Thyroid gland (tissue), 4 donors: ENCODE data around the gene CHMP2A. TPM values are rescaled to one million over a fixed set of nuclear protein-coding genes. Genes with fewer than 3 reads are reported as not detected.

Source experiments
- DNase-seq, 2 donors: peaks; one replicate each; pipeline ENCODE4 v3.0.0-alpha.2; 2019
- H3K27ac ChIP-seq, 3 donors: fragments of 200-600 bp; sonication (generic); 1 replicate in 2 of 3; 2 replicates in 1 of 3; pipeline ENCODE4 v1.5.1; 2016 to 2019; ENCODE audit warnings: mild to moderate bottlenecking in 1 of 3, moderate library complexity in 1 of 3
- H3K27me3 ChIP-seq: fragments of 200-600 bp; sonication (generic); one replicate; pipeline ENCODE4 v1.5.1; 2019
- H3K36me3 ChIP-seq, 2 donors: fragments of 200-600 bp; sonication (generic); one replicate each; pipeline ENCODE4 v1.5.1; 2016 to 2019
- H3K4me1 ChIP-seq, 2 donors: fragments of 200-600 bp; sonication (generic); one replicate each; pipeline ENCODE4 v1.5.1; 2017 to 2019
- H3K4me3 ChIP-seq, 3 donors: fragments of 200-600 bp; sonication (generic); replicated peaks in 1 of 3; 1 replicate in 2 of 3; 2 replicates in 1 of 3; pipeline ENCODE4 v1.5.1; 2016; ENCODE audit warnings: mild to moderate bottlenecking in 1 of 3
- H3K9me3 ChIP-seq: fragments of 200-600 bp; sonication (generic); one replicate; pipeline ENCODE4 v1.5.1; 2017
- CTCF ChIP-seq, 6 experiments: fragments of 200-600 bp in 3 of 6; fragments of 450-650 bp in 3 of 6; sonication (generic) in 3 of 6; IDR thresholded peaks; one replicate each; pipeline ENCODE4 v1.5.1; 2016 to 2019; ENCODE audit warnings: antibody characterized with exemption in 6 of 6, mild to moderate bottlenecking in 2 of 6, inconsistent platforms in 1 of 6, moderate library complexity in 1 of 6
- POLR2A ChIP-seq, 2 donors: fragments of 450-650 bp; IDR thresholded peaks; one replicate each; pipeline ENCODE4 v1.6.1; 2017; ENCODE audit warnings: antibody characterized with exemption in 2 of 2, mild to moderate bottlenecking in 2 of 2, moderate library complexity in 1 of 2
- WGBS, 2 donors: methylation state at CpG; one replicate each; pipeline ENCODE4 v1.1.5; 2017; 5-methylcytosine and 5-hydroxymethylcytosine counted together
- intact Hi-C: fragments of 100-400 bp; cut with DNase I; formaldehyde crosslinking; loops from one replicate; pipeline ENCODE4 v1.15.1; 2023
- total RNA-seq, 4 donors: library from RNA; depleted of rRNA; stranded (reverse); fragments of >200 nt; gene quantifications; one replicate each; pipeline ENCODE4 v1.2.3, GENCODE V29; 2016

Gene CHMP2A
- total RNA-seq, 4 donors from 2014 or later = 123 to 155 (median 148) TPM

DNA sequence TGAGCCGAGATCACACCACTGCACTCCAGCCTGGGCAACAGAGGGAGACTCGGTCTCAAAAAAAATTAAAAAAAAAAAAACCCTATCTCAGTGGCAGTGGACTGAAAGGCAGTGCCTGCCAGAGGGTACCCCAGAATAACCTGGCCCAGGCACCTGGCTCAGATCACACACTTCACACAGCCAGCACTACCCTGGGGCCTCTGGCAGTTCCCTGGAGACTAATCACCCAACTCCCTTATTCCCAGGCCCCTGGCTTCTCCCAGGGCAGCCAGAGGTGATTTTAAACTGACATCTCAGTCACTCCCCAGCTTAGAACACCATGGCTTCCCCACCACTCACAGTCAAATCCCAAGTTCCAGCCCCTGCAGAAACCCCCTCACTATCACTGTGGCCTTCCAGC is 39.6 kb downstream of the CHMP2A start:
- WGBS, 2 donors = 97 to 100% methylated on average over 2 of the region's 2 CpGs
- DNase-seq = no peak

DNA sequence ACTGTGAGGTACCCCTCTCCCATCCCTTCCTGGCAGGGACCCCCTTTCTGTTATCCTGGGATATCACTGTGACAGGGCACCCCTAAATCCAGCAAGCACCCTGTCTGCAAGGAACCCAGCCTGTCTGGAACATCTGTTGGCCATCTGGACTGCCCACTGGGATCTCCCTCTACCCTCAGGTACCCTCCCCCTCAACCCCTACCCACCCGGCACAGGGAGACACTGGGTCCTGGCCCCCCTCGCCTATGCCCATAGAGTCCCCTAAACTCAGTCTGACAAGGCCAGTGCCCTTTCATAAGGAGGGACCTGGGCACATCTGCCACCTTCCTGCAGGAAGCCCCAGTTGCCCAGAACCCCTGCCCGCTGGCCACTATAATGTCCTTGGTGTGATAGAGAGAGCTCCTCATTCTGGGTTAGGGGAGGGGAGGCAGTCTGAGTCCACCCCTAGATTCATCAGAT is 40.3 kb downstream of the CHMP2A start:
- H3K27me3 ChIP-seq = no peaks in the 10 kb centered on the region
- TF ChIP-seq POLR2A (IDR thresholded peaks at IDR 0.05) (no peak), CTCF (IDR thresholded peaks at IDR 0.05) (no peak)
- H3K4me3 ChIP-seq = peak overlapping the region in 1 of 3 donors; percentile 28
- no peak for DNase-seq
- intact Hi-C loops = no loop called here
- WGBS, 2 donors = 60 to 73% methylated on average over 3 of the region's 3 CpGs
- peaks cover 14 to 15% of the 10 kb centered on the region in 2 donors for H3K36me3 ChIP-seq
- no peaks in the 10 kb centered on the region for H3K9me3 ChIP-seq
- H3K27ac ChIP-seq = peak overlapping the region in 2 of 3 donors; percentile 73 to 84
- H3K4me1 ChIP-seq = peaks cover 24 to 31% of the 10 kb centered on the region in 2 donors

More for the DNA sequence above, 39.6 kb downstream of the CHMP2A start:
- TF ChIP-seq CTCF (IDR thresholded peaks at IDR 0.05) = no peak
- no peak for TF ChIP-seq POLR2A (IDR thresholded peaks at IDR 0.05)
- Histone ChIP-seq H3K36me3 (peaks cover 14 to 15% of the 10 kb centered on the region in 2 donors), H3K4me1 (peaks cover 27 to 33% of the 10 kb centered on the region in 2 donors), H3K27me3 (no peaks in the 10 kb centered on the region), H3K9me3 (no peaks in the 10 kb centered on the region), H3K4me3 (no peak overlapping the region), H3K27ac (no peak overlapping the region)
- intact Hi-C loops = no loop called here

- Histone ChIP-seq H3K4me3 (peak overlapping the region in 1 of 3 donors; percentile 28), H3K4me1 (peaks cover 24 to 31% of the 10 kb centered on the region in 2 donors), H3K27ac (peak overlapping the region; percentile 73 to 84 (median 82)), H3K36me3 (peaks cover 14 to 15% of the 10 kb centered on the region in 2 donors), H3K27me3 (no peaks in the 10 kb centered on the region), H3K9me3 (no peaks in the 10 kb centered on the region)
- peak; percentile 90 to 93 for DNase-seq
- 8 to 12% methylated on average over 36 to 38 of the region's 66 CpGs for WGBS, 2 donors
- intact Hi-C loops = no loop called here
- TF ChIP-seq CTCF (IDR thresholded peaks at IDR 0.05) (peak; percentile 53 to 97 (median 94)), POLR2A (IDR thresholded peaks at IDR 0.05) (peak in 1 of 2 donors; percentile 54)
These were observed 41.0 kb downstream of the CHMP2A start for GRCh38 chr19:58513694-58514563.

GRCh38 chr19:58513213-58513693 is 41.7 kb downstream of the CHMP2A start:
- 82 to 86% methylated on average over 5 to 8 of the region's 10 CpGs for WGBS, 2 donors
- no peaks in the 10 kb centered on the region for H3K27me3 ChIP-seq
- intact Hi-C loops = no loop called here
- no peak overlapping the region for H3K4me3 ChIP-seq
- no peak for TF ChIP-seq POLR2A (IDR thresholded peaks at IDR 0.05)
- TF ChIP-seq CTCF (IDR thresholded peaks at IDR 0.05) = no peak
- no peak for DNase-seq
- peak overlapping the region; percentile 73 to 84 (median 82) for H3K27ac ChIP-seq
- peaks cover 18 to 25% of the 10 kb centered on the region in 2 donors for H3K4me1 ChIP-seq
- H3K9me3 ChIP-seq = no peaks in the 10 kb centered on the region
- H3K36me3 ChIP-seq = peaks cover 14 to 15% of the 10 kb centered on the region in 2 donors
